Fibroblast of the aortic adventitia (primary cell): ENCODE measurements around the gene SLC12A1. TPM values are rescaled to one million over a fixed set of nuclear protein-coding genes. Genes with fewer than 3 reads are reported as not detected.
A peak's percentile ranks its signal among the peaks of the same experiment; 100 is the strongest.

Experiments used
- DNase-seq: peaks from one replicate; pipeline ENCODE4 v3.0.0-alpha.2; 2010; ENCODE audit warnings: low read depth
- H3K4me3 ChIP-seq: 2 replicates; pipeline ENCODE4 v1.5.1; 2011; ENCODE audit warnings: low read depth, mild to moderate bottlenecking, control low read depth, low read length, moderate library complexity
- total RNA-seq: library from RNA; depleted of rRNA; stranded (reverse); fragments of >200 nt; gene quantifications from 2 replicates; pipeline ENCODE4 v1.2.3, GENCODE V29; 2012; ENCODE audit warnings: low replicate concordance
- TF ChIP-seq, protein P1 (sequence below): IDR thresholded peaks from 2 replicates; pipeline ENCODE4 v1.5.1; 2011; ENCODE audit warnings: mild to moderate bottlenecking, low read length, control low read depth, inconsistent platforms; ENCODE audit not compliant: insufficient read depth

Gene SLC12A1
- total RNA-seq, 1 donor: under 0.01 TPM

DNA sequence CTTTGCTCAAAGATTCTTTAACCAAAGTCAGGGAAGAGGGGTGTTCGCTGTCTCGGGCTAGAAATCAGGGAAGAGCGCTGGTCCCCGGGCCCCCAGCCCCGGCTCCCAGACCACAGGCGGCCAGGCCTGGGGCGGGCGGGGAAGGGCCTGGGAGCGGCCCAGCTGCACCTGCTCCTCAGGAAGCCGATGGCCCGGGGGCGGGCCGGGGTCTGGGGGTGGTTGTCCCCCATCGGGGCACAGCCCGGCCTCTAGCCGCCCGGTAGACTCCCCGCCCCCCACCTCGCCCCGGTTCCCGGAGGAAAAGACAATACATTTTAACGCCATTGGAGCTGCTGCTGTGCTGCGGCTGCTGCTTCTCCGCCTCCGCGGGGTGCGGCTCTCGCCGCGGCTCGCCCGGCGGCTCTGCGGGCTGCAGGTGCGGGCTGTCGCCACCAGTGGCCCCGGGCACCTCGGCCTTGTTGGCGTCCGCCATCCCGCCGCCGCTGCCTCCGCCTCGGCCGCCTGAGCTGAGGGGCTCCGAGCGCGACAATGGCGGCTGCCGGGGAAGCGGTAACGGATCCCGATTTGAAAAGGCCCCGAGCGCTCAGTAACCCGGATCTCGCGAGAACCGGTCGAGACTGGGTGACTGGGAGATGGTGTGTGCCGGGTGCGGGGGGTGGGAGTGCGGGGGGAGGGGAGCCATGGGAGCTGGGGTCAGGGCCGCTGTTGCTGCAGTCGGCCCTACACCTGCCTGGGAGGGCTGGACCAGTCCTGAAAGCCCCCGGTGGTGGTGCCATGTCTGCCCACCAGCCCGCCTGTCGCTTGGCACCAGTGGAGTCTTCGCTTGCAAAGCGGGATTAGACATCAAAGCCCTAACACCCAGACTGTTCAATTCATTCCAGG, 28.1 kb upstream of the SLC12A1 start, which contains the start of gene MYEF2:
TSS of gene MYEF2 (minus strand) at position 530 of the 882 bp plus-strand sequence. CDS start at position 472, 58 bp downstream.
- DNase-seq: peak; percentile 46
- H3K4me3 ChIP-seq: peak within 1 kb of the TSS; percentile 63
- TF ChIP-seq, protein P1, sequence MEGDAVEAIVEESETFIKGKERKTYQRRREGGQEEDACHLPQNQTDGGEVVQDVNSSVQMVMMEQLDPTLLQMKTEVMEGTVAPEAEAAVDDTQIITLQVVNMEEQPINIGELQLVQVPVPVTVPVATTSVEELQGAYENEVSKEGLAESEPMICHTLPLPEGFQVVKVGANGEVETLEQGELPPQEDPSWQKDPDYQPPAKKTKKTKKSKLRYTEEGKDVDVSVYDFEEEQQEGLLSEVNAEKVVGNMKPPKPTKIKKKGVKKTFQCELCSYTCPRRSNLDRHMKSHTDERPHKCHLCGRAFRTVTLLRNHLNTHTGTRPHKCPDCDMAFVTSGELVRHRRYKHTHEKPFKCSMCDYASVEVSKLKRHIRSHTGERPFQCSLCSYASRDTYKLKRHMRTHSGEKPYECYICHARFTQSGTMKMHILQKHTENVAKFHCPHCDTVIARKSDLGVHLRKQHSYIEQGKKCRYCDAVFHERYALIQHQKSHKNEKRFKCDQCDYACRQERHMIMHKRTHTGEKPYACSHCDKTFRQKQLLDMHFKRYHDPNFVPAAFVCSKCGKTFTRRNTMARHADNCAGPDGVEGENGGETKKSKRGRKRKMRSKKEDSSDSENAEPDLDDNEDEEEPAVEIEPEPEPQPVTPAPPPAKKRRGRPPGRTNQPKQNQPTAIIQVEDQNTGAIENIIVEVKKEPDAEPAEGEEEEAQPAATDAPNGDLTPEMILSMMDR: no peak

- H3K4me3 ChIP-seq: peak overlapping the region; percentile 63
- DNase-seq: no peak
- TF ChIP-seq, protein P1: no peak
These were observed 27.5 kb upstream of the SLC12A1 start for GRCh38 chr15:48178648-48178931.

DNA sequence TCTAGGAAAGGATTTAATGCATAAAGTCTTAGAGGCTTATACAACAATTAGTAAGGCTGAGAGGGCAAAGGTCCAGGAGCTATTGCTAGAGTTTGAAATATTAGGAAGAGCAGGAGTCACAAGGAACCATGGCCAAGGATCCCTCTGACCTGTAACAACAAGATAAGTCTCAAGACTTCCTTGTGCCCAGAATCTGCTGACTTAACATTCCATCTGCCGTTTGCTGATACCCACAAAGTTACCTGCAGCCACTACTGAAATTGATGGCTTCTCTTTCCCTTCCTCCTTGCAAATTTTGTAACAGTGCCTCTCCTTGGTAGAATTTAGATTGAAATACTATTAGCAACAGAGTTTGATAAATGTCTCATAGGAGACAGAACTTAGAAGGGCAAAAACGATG, 23.4 kb upstream of the SLC12A1 start:
- no peak for DNase-seq
- no peak overlapping the region for H3K4me3 ChIP-seq
- TF ChIP-seq, protein P1: no peak

- no peak overlapping the region for H3K4me3 ChIP-seq
- TF ChIP-seq, protein P1: no peak
- no peak for DNase-seq
These were observed 20.6 kb upstream of the SLC12A1 start for GRCh38 chr15:48185529-48185928.

DNA sequence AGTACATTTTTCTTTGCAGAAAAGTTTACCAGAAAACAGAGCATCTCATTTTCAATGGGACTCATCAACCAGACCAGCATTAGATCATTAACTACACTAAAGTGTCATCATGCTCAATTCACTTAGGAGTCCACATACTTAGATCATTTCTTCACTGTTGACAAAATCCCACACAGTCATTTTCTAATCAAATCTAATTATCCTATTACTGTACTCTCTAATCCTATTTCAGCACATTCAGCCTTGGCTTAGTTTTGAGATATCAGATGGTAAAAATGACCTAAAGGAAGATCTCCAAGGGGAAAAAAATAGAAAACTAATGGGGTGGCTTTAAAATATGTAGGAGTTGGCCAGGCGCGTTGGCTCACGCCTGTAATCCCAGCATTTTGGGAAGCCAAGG, 19.8 kb upstream of the SLC12A1 start:
- no peak for DNase-seq
- TF ChIP-seq, protein P1: no peak
- no peak overlapping the region for H3K4me3 ChIP-seq

DNA sequence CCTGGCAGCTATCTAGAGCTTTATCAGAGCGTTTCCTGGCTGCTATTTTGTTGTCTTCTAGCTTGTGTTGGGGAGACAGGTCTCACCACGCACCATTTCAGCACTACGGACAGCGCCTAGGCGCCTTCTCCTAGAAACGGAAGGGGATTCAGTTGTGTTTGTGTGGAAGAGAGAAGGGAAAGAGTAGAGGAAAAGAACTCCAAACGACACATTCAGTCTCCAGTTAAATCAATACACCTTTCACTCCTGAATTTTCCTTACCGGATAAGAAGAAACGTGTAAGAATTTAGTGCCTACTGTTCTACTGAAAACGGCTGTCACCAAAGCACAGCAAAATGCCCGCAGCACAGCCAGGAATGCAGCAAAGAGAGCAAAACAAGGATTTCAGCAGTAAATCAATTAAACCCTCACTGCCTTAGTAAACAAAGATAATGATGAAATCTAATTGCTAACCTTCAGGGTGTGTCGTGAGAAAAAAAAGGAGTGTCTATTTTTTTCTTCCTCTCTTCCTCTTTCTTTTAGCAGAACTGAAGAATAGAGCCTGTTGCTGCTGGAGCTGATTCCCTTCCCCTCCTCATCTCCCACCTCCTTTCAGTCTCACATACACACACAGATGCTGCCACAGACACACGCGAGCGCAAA, 15.0 kb upstream of the SLC12A1 start:
- H3K4me3 ChIP-seq: no peak overlapping the region
- TF ChIP-seq, protein P1: no peak
- peak; percentile 67 for DNase-seq
